Activated naive CD8-positive, alpha-beta T cell treated with anti-CD3 and anti-CD28 coated beads, Interleukin-2, amount 50 U/mL, for 24 hours (primary cell): Measurements from ENCODE around the gene PLTP.
"Not testable (repeated sequence)": the region's sequence is repeated elsewhere in the genome, so short reads cannot be mapped to it uniquely, and the experiment has no call there.

Source experiments
- ATAC-seq: fragments of 150-1000 bp; cut with Tn5 transposase; one replicate; pipeline ENCODE4 v1.10.0; 2021
- DNase-seq: peaks from one replicate; pipeline ENCODE4 v3.0.0; 2021
- H3K27ac Mint-ChIP-seq: one replicate; pipeline ENCODE4 v1.8.0; 2021; ENCODE audit warnings: mild to moderate bottlenecking, mixed read lengths
- H3K27me3 Mint-ChIP-seq: one replicate; pipeline ENCODE4 v1.8.0; 2021; ENCODE audit warnings: mixed read lengths
- H3K36me3 Mint-ChIP-seq: one replicate; pipeline ENCODE4 v1.8.0; 2021; ENCODE audit warnings: low read depth, mixed read lengths
- H3K4me1 Mint-ChIP-seq: one replicate; pipeline ENCODE4 v1.8.0; 2021; ENCODE audit warnings: mixed read lengths
- H3K4me3 Mint-ChIP-seq: one replicate; pipeline ENCODE4 v1.8.0; 2021; ENCODE audit warnings: mild to moderate bottlenecking, moderate library complexity, mixed read lengths
- H3K9me3 Mint-ChIP-seq: one replicate; pipeline ENCODE4 v1.8.0; 2021; ENCODE audit warnings: mixed read lengths

The PLTP gene

GRCh38 chr20:45911486-45912343, at the start of gene PLTP:
Gene PLTP (minus strand): TSS chr20:45912155. CDS start chr20:45911452, 703 bp downstream.
- Mint-ChIP-seq H3K9me3 (no peaks in the 10 kb centered on the region), H3K27me3 (peaks cover 7% of the 10 kb centered on the region), H3K4me3 (peak within 1 kb of the TSS; percentile 83), H3K4me1 (peaks cover 22% of the 10 kb centered on the region), H3K36me3 (no peaks in the 10 kb centered on the region), H3K27ac (peak within 1 kb of the TSS; percentile 81)
- ATAC-seq = no peak
- DNase-seq = peak; percentile 54

GRCh38 chr20:45959956-45960630, 48.1 kb upstream of the PLTP start:
- Mint-ChIP-seq H3K27ac (no peak overlapping the region), H3K27me3 (no peaks in the 10 kb centered on the region), H3K4me3 (no peak overlapping the region), H3K9me3 (no peaks in the 10 kb centered on the region), H3K4me1 (peaks cover 2% of the 10 kb centered on the region), H3K36me3 (peaks cover 55% of the 10 kb centered on the region)
- ATAC-seq (no peak), DNase-seq (no peak)

- Mint-ChIP-seq H3K4me1 (no peaks in the 10 kb centered on the region), H3K9me3 (no peaks in the 10 kb centered on the region), H3K4me3 (no peak overlapping the region), H3K36me3 (peaks cover 53% of the 10 kb centered on the region), H3K27ac (no peak overlapping the region), H3K27me3 (no peaks in the 10 kb centered on the region)
- DNase-seq (no peak), ATAC-seq (no peak)
These were observed 47.2 kb upstream of the PLTP start for GRCh38 chr20:45959126-45959525.

- Mint-ChIP-seq H3K27ac (no peak overlapping the region), H3K9me3 (no peaks in the 10 kb centered on the region), H3K36me3 (peaks cover 55% of the 10 kb centered on the region), H3K27me3 (no peaks in the 10 kb centered on the region), H3K4me3 (no peak overlapping the region), H3K4me1 (no peaks in the 10 kb centered on the region)
- no peak for ATAC-seq
- no peak for DNase-seq
These were observed 46.6 kb upstream of the PLTP start for GRCh38 chr20:45958593-45958992.

- Mint-ChIP-seq H3K27me3 (no peaks in the 10 kb centered on the region), H3K27ac (no peak overlapping the region), H3K9me3 (no peaks in the 10 kb centered on the region), H3K4me3 (no peak overlapping the region), H3K36me3 (peaks cover 46% of the 10 kb centered on the region), H3K4me1 (no peaks in the 10 kb centered on the region)
- ATAC-seq (no peak), DNase-seq (no peak)
These were observed 45.3 kb upstream of the PLTP start for GRCh38 chr20:45957021-45957941.

GRCh38 chr20:45956326-45956725, 44.4 kb upstream of the PLTP start:
- H3K4me1 Mint-ChIP-seq, H3K27ac Mint-ChIP-seq, H3K4me3 Mint-ChIP-seq, DNase-seq, H3K27me3 Mint-ChIP-seq, ATAC-seq, H3K9me3 Mint-ChIP-seq: not testable (repeated sequence)
- H3K36me3 Mint-ChIP-seq = peaks cover 42% of the 10 kb centered on the region

GRCh38 chr20:45953672-45954071, 41.7 kb upstream of the PLTP start:
- no peak overlapping the region for H3K4me3 Mint-ChIP-seq
- H3K4me1 Mint-ChIP-seq = no peaks in the 10 kb centered on the region
- ATAC-seq (no peak), DNase-seq (no peak)
- no peaks in the 10 kb centered on the region for H3K9me3 Mint-ChIP-seq
- H3K36me3 Mint-ChIP-seq = peaks cover 32% of the 10 kb centered on the region
- no peak overlapping the region for H3K27ac Mint-ChIP-seq
- H3K27me3 Mint-ChIP-seq = no peaks in the 10 kb centered on the region

GRCh38 chr20:45952861-45953260, 40.9 kb upstream of the PLTP start:
- no peaks in the 10 kb centered on the region for H3K27me3 Mint-ChIP-seq
- ATAC-seq = no peak
- peaks cover 29% of the 10 kb centered on the region for H3K36me3 Mint-ChIP-seq
- H3K9me3 Mint-ChIP-seq = no peaks in the 10 kb centered on the region
- no peaks in the 10 kb centered on the region for H3K4me1 Mint-ChIP-seq
- H3K27ac Mint-ChIP-seq = no peak overlapping the region
- DNase-seq = no peak
- H3K4me3 Mint-ChIP-seq = no peak overlapping the region

- no peak overlapping the region for H3K4me3 Mint-ChIP-seq
- no peak for ATAC-seq
- DNase-seq = no peak
- peak overlapping the region; percentile 56 for H3K27ac Mint-ChIP-seq
- H3K36me3 Mint-ChIP-seq = peaks cover 27% of the 10 kb centered on the region
- no peaks in the 10 kb centered on the region for H3K4me1 Mint-ChIP-seq
- no peaks in the 10 kb centered on the region for H3K27me3 Mint-ChIP-seq
- H3K9me3 Mint-ChIP-seq = no peaks in the 10 kb centered on the region
These were observed 40.2 kb upstream of the PLTP start for GRCh38 chr20:45951925-45952834.

GRCh38 chr20:45950330-45950646, 38.3 kb upstream of the PLTP start:
- H3K36me3 Mint-ChIP-seq = peaks cover 16% of the 10 kb centered on the region

GRCh38 chr20:45949542-45950329, 37.8 kb upstream of the PLTP start:
- Mint-ChIP-seq H3K4me1 (peaks cover 10% of the 10 kb centered on the region), H3K27ac (no peak overlapping the region), H3K36me3 (peaks cover 19% of the 10 kb centered on the region), H3K9me3 (no peaks in the 10 kb centered on the region), H3K27me3 (no peaks in the 10 kb centered on the region), H3K4me3 (no peak overlapping the region)
- DNase-seq (no peak), ATAC-seq (no peak)

More at GRCh38 chr20:45950330-45950646, 38.3 kb upstream of the PLTP start:
- Mint-ChIP-seq H3K9me3 (no peaks in the 10 kb centered on the region), H3K4me1 (peaks cover 10% of the 10 kb centered on the region), H3K4me3 (no peak overlapping the region), H3K27ac (no peak overlapping the region), H3K27me3 (no peaks in the 10 kb centered on the region)
- no peak for DNase-seq
- ATAC-seq = no peak

GRCh38 chr20:45948742-45949541, 37.0 kb upstream of the PLTP start:
- H3K36me3 Mint-ChIP-seq = peaks cover 21% of the 10 kb centered on the region

More at GRCh38 chr20:45948742-45949541, 37.0 kb upstream of the PLTP start:
- Mint-ChIP-seq H3K4me1 (peaks cover 15% of the 10 kb centered on the region), H3K9me3 (no peaks in the 10 kb centered on the region), H3K4me3 (no peak overlapping the region), H3K27ac (no peak overlapping the region), H3K27me3 (no peaks in the 10 kb centered on the region)
- DNase-seq = no peak
- ATAC-seq = no peak
